Fibroblast of pulmonary artery (primary cell): ENCODE measurements around the gene ZWILCH.
A peak's percentile ranks its signal among the peaks of the same experiment; 100 is the strongest.

Experiments used
- DNase-seq: peaks from one replicate; pipeline ENCODE4 v3.0.0-alpha.2; 2010; ENCODE audit warnings: low read depth
- H3K4me3 ChIP-seq: replicated peaks from 2 replicates; pipeline ENCODE4 v1.5.1; 2011; ENCODE audit warnings: low read depth, mild to moderate bottlenecking, control low read depth, low read length, moderate library complexity
- CTCF ChIP-seq: IDR thresholded peaks from 2 replicates; pipeline ENCODE4 v1.5.1; 2011; ENCODE audit warnings: mild to moderate bottlenecking, control low read depth, low read length, inconsistent platforms; ENCODE audit errors: missing control alignments

ZWILCH gene

GRCh38 chr15:66573348-66573718 lies 68.2 kb downstream of the ZWILCH start:
- TF ChIP-seq CTCF, result no peak
- H3K4me3 ChIP-seq, result no peak overlapping the region
- DNase-seq, result no peak

DNA sequence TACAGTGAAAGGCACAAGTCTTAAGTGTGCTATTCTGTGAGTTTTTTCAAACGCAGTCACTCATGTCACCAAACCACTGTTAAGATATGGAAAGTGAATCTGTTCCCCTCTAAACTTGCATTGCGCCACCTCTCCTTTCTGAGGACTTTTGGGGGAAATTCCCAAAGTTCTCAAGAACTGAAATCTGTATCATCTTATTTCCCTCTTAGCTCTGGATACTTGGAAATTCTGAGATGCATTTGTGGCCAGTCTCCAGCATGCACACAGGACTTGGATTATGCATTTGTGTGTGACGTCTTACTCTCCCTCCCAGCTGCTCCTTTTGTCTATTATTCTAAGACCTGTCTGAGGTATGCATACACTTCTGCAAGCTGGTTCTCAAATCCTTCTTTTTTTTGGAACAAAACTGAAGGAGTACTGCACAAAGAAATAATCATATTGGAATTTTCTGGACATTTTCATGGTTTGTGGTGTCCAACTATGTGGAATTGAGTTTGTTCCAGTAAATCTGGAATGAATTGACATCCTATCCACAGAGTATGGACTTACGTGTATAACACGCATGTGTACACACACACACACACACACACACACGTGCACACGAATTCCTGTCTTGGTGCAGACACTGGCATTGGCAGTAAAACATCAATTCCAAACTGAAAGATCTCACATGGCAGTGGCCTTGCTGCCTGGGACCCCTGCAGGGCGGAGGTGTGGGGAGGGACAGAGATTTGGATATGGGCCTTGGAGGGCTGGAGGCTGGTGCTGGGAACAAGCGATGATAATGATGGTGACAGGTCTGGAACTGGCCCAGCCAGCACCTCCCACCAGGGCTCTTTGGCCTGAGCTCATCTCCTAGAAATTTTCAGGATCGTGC lies 68.8 kb downstream of the ZWILCH start:
- no peak overlapping the region for H3K4me3 ChIP-seq
- no peak for TF ChIP-seq CTCF
- DNase-seq, result peak; percentile 64

- no peak for DNase-seq
- no peak for TF ChIP-seq CTCF
- H3K4me3 ChIP-seq, result no peak overlapping the region
These were observed 69.4 kb downstream of the ZWILCH start for GRCh38 chr15:66574596-66574950.

GRCh38 chr15:66578286-66578875 lies 73.3 kb downstream of the ZWILCH start:
- H3K4me3 ChIP-seq, result no peak overlapping the region
- TF ChIP-seq CTCF, result no peak
- DNase-seq, result peak; percentile 93

- peak; percentile 65 for DNase-seq
- no peak overlapping the region for H3K4me3 ChIP-seq
- TF ChIP-seq CTCF, result no peak
These were observed 75.5 kb downstream of the ZWILCH start for GRCh38 chr15:66580643-66581042.

GRCh38 chr15:66581972-66582537 lies 76.9 kb downstream of the ZWILCH start:
- peak; percentile 59 for DNase-seq
- TF ChIP-seq CTCF, result no peak
- peak overlapping the region; percentile 51 for H3K4me3 ChIP-seq
